WTC11 (cell line): ENCODE measurements around the gene KCNA5. TPM values are rescaled to one million over a fixed set of nuclear protein-coding genes. Genes with fewer than 3 reads are reported as not detected.

Experiments
- ATAC-seq: fragments of 200-7000 bp; cut with Tn5 transposase; 2 replicates; pipeline ENCODE4 v1.10.0; 2021; ENCODE audit warnings: mild to moderate bottlenecking, moderate library complexity
- CTCF ChIA-PET: fragments of 300-600 bp; sonication (Branson Sonifier 250); formaldehyde crosslinking; loops from one replicate; lab custom pipeline; 2021; ENCODE audit warnings: antibody characterized with exemption; lab: Charles Lee
- POLR2A ChIA-PET: fragments of 350-600 bp; sonication (Branson Sonifier 250); formaldehyde crosslinking; loops from one replicate; lab custom pipeline; 2021; ENCODE audit warnings: antibody characterized with exemption; lab: Charles Lee
- DNase-seq: peaks from one replicate; pipeline ENCODE4 v3.0.0; 2021; ENCODE audit warnings: low spot score
- H3K27ac Mint-ChIP-seq: 2 replicates; pipeline ENCODE4 v1.8.0; 2021; ENCODE audit warnings: mixed read lengths
- H3K27me3 Mint-ChIP-seq: 2 replicates; pipeline ENCODE4 v1.8.0; 2021; ENCODE audit warnings: low read depth, mild to moderate bottlenecking, moderate library complexity, mixed read lengths
- H3K36me3 Mint-ChIP-seq: 2 replicates; pipeline ENCODE4 v1.8.0; 2021; ENCODE audit warnings: mixed read lengths
- H3K4me1 Mint-ChIP-seq: 2 replicates; pipeline ENCODE4 v1.8.0; 2022; ENCODE audit warnings: mixed read lengths
- H3K4me3 Mint-ChIP-seq: 2 replicates; pipeline ENCODE4 v1.8.0; 2021; ENCODE audit warnings: mild to moderate bottlenecking, moderate library complexity, mixed read lengths
- H3K9me3 Mint-ChIP-seq: 2 replicates; pipeline ENCODE4 v1.8.0; 2021; ENCODE audit warnings: mixed read lengths
- CBFB ChIP-seq: sonication (generic); formaldehyde crosslinking; IDR thresholded peaks from 2 replicates; pipeline ENCODE4 v1.8.1; 2022; ENCODE audit warnings: mild to moderate bottlenecking, low read depth, missing genetic modification reagents
- ETV6 ChIP-seq: sonication (generic); formaldehyde crosslinking; IDR thresholded peaks from 2 replicates; pipeline ENCODE4 v1.8.1; 2022; ENCODE audit warnings: mild to moderate bottlenecking, missing genetic modification reagents
- FOXP1 ChIP-seq: sonication (generic); formaldehyde crosslinking; IDR thresholded peaks from 2 replicates; pipeline ENCODE4 v1.8.0; 2022; ENCODE audit warnings: missing genetic modification reagents, mild to moderate bottlenecking, moderate library complexity, borderline replicate concordance
- GABPB1 ChIP-seq: sonication (generic); formaldehyde crosslinking; IDR thresholded peaks from 2 replicates; pipeline ENCODE4 v1.8.1; 2023; ENCODE audit warnings: mild to moderate bottlenecking, missing genetic modification reagents
- HMGA2 ChIP-seq: fragments of 250-450 bp; sonication (Bioruptor Pico); IDR thresholded peaks from 2 replicates; pipeline ENCODE4 v1.4.0; 2021; ENCODE audit warnings: mild to moderate bottlenecking, moderate library complexity
- KAT7 ChIP-seq: sonication (generic); formaldehyde crosslinking; IDR thresholded peaks from 2 replicates; pipeline ENCODE4 v1.8.1; 2023; ENCODE audit warnings: missing genetic modification reagents, mild to moderate bottlenecking, borderline replicate concordance
- NFYB ChIP-seq: sonication (generic); formaldehyde crosslinking; conservative IDR thresholded peaks from 2 replicates; pipeline ENCODE4 v1.8.0; 2022; ENCODE audit warnings: low read depth, missing genetic modification reagents
- NR1H2 ChIP-seq: sonication (generic); formaldehyde crosslinking; IDR thresholded peaks from 2 replicates; pipeline ENCODE4 v1.9.0; 2021; ENCODE audit warnings: mild to moderate bottlenecking, moderate library complexity, missing genetic modification reagents
- PRRX2 ChIP-seq: fragments of 250-450 bp; sonication (Bioruptor Pico); IDR thresholded peaks from 2 replicates; pipeline ENCODE4 v1.8.0; 2021; ENCODE audit warnings: mild to moderate bottlenecking
- RELA ChIP-seq: sonication (generic); formaldehyde crosslinking; IDR thresholded peaks from 2 replicates; pipeline ENCODE4 v1.8.1; 2022; ENCODE audit warnings: missing genetic modification reagents, mild to moderate bottlenecking, borderline replicate concordance
- RORB ChIP-seq: fragments of 250-450 bp; sonication (Bioruptor Pico); IDR thresholded peaks from 2 replicates; pipeline ENCODE4 v1.9.0; 2021; ENCODE audit warnings: mild to moderate bottlenecking
- SOX15 ChIP-seq: fragments of 250-450 bp; sonication (Bioruptor Pico); IDR thresholded peaks from 2 replicates; pipeline ENCODE4 v1.9.0; 2021; ENCODE audit warnings: mild to moderate bottlenecking
- SP1 ChIP-seq: sonication (generic); formaldehyde crosslinking; conservative IDR thresholded peaks from 2 replicates; pipeline ENCODE4 v1.8.1; 2022; ENCODE audit warnings: missing genetic modification reagents
- ZNF396 ChIP-seq: fragments of 250-450 bp; sonication (Bioruptor Pico); IDR thresholded peaks from 2 replicates; pipeline ENCODE4 v1.8.0; 2021; ENCODE audit warnings: mild to moderate bottlenecking, moderate library complexity, borderline replicate concordance
- ZNF671 ChIP-seq: fragments of 250-450 bp; sonication (Bioruptor Pico); IDR thresholded peaks from 2 replicates; pipeline ENCODE4 v1.8.0; 2021; ENCODE audit warnings: mild to moderate bottlenecking
- total RNA-seq: library from RNA; stranded (reverse); gene quantifications from 3 replicates; pipeline ENCODE4 v1.2.3, GENCODE V29; 2021
- TF ChIP-seq, protein P1 (sequence below): sonication (generic); formaldehyde crosslinking; IDR thresholded peaks from 2 replicates; pipeline ENCODE4 v1.8.1; 2023; ENCODE audit warnings: mild to moderate bottlenecking, missing genetic modification reagents
- TF ChIP-seq, protein P2 (sequence below): sonication (generic); formaldehyde crosslinking; IDR thresholded peaks from 2 replicates; pipeline ENCODE4 v1.8.1; 2023; ENCODE audit warnings: mild to moderate bottlenecking, missing genetic modification reagents, borderline replicate concordance
- TF ChIP-seq, protein P3 (sequence below): sonication (generic); formaldehyde crosslinking; conservative IDR thresholded peaks from 2 replicates; pipeline ENCODE4 v1.8.1; 2022; ENCODE audit warnings: mild to moderate bottlenecking, missing genetic modification reagents
- TF ChIP-seq, protein P4 (sequence below): sonication (generic); formaldehyde crosslinking; IDR thresholded peaks from 2 replicates; pipeline ENCODE4 v1.8.0; 2022; ENCODE audit warnings: mild to moderate bottlenecking, missing genetic modification reagents
- TF ChIP-seq, protein P5 (sequence below): sonication (generic); formaldehyde crosslinking; IDR thresholded peaks from 2 replicates; pipeline ENCODE4 v1.8.1; 2022; ENCODE audit warnings: low read depth, mild to moderate bottlenecking, moderate library complexity, missing genetic modification reagents, borderline replicate concordance
- TF ChIP-seq, protein P6 (sequence below): sonication (generic); formaldehyde crosslinking; IDR thresholded peaks from 2 replicates; pipeline ENCODE4 v1.8.0; 2022; ENCODE audit warnings: mild to moderate bottlenecking, missing genetic modification reagents
- TF ChIP-seq, protein P7 (sequence below): sonication (generic); formaldehyde crosslinking; IDR thresholded peaks from 2 replicates; pipeline ENCODE4 v1.8.0; 2022; ENCODE audit warnings: mild to moderate bottlenecking, missing genetic modification reagents

KCNA5 gene
- total RNA-seq, 1 experiment from 2014 or later, result 0.22 TPM

DNA sequence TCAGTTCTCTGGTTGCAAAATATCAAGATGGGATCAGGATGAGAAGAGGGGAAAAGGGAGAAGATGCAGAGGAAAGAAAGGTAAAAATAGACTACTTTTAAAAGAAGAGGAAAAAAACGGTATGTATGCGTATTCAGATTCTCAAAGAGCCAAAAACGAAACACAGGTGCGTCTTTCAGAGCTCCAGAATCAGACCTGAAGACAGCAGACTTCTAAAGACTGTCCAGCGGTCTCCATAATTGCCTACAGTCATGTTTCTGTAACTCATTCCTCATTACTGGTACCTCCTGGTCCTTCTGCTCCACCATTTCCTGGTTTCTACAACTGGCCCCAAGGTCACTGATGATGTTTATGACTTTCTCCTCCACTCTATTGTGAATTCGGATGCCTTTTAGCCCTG, 12.4 kb upstream of the KCNA5 start (continued):
- TF ChIP-seq, protein P1, sequence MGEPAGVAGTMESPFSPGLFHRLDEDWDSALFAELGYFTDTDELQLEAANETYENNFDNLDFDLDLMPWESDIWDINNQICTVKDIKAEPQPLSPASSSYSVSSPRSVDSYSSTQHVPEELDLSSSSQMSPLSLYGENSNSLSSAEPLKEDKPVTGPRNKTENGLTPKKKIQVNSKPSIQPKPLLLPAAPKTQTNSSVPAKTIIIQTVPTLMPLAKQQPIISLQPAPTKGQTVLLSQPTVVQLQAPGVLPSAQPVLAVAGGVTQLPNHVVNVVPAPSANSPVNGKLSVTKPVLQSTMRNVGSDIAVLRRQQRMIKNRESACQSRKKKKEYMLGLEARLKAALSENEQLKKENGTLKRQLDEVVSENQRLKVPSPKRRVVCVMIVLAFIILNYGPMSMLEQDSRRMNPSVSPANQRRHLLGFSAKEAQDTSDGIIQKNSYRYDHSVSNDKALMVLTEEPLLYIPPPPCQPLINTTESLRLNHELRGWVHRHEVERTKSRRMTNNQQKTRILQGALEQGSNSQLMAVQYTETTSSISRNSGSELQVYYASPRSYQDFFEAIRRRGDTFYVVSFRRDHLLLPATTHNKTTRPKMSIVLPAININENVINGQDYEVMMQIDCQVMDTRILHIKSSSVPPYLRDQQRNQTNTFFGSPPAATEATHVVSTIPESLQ (CRISPR knock-in tag), result no peak
- TF ChIP-seq FOXP1 (CRISPR knock-in tag) (no peak), PRRX2 (CRISPR knock-in tag) (no peak), ETV6 (no peak), ZNF671 (CRISPR knock-in tag) (no peak), RORB (no peak), ZNF396 (CRISPR knock-in tag) (no peak)
- TF ChIP-seq, protein P2, sequence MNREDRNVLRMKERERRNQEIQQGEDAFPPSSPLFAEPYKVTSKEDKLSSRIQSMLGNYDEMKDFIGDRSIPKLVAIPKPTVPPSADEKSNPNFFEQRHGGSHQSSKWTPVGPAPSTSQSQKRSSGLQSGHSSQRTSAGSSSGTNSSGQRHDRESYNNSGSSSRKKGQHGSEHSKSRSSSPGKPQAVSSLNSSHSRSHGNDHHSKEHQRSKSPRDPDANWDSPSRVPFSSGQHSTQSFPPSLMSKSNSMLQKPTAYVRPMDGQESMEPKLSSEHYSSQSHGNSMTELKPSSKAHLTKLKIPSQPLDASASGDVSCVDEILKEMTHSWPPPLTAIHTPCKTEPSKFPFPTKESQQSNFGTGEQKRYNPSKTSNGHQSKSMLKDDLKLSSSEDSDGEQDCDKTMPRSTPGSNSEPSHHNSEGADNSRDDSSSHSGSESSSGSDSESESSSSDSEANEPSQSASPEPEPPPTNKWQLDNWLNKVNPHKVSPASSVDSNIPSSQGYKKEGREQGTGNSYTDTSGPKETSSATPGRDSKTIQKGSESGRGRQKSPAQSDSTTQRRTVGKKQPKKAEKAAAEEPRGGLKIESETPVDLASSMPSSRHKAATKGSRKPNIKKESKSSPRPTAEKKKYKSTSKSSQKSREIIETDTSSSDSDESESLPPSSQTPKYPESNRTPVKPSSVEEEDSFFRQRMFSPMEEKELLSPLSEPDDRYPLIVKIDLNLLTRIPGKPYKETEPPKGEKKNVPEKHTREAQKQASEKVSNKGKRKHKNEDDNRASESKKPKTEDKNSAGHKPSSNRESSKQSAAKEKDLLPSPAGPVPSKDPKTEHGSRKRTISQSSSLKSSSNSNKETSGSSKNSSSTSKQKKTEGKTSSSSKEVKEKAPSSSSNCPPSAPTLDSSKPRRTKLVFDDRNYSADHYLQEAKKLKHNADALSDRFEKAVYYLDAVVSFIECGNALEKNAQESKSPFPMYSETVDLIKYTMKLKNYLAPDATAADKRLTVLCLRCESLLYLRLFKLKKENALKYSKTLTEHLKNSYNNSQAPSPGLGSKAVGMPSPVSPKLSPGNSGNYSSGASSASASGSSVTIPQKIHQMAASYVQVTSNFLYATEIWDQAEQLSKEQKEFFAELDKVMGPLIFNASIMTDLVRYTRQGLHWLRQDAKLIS, result no peak
- TF ChIP-seq, all 79 proteins: peak for 0

DNA sequence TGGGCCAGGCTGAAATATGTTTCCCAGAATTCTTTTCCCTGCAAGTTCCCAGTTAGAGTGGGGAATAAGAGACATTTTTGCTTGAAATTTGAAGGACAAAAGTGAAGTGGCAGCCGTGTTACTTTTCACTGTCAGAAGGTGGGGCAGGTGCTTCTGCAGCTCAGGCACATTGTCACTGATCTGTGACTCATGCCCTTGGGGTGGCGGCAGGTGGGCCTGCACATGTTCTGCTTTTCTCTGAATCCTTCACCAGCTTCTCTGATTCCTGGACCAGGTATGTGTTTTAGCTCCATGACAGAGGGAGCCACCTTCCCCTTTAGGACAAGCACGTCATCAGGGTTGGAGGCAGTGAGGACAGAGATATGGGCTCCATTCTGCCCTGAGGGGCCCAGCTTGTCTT, 11.7 kb upstream of the KCNA5 start:
- no peak for ATAC-seq
- Mint-ChIP-seq H3K4me1 (peaks cover 31% of the 10 kb centered on the region), H3K4me3 (no peak overlapping the region), H3K9me3 (peaks cover 16% of the 10 kb centered on the region), H3K27ac (no peak overlapping the region), H3K27me3 (no peaks in the 10 kb centered on the region), H3K36me3 (peaks cover 6% of the 10 kb centered on the region; the same call in 1 of the 2 replicates)
- POLR2A ChIA-PET, result no interaction called here
- no peak for DNase-seq
- no peak for TF ChIP-seq SP1 (CRISPR knock-in tag)
- TF ChIP-seq HMGA2 (CRISPR knock-in tag), result no peak
- TF ChIP-seq, protein P3, sequence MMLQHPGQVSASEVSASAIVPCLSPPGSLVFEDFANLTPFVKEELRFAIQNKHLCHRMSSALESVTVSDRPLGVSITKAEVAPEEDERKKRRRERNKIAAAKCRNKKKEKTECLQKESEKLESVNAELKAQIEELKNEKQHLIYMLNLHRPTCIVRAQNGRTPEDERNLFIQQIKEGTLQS, result no peak
- CTCF ChIA-PET, result interaction anchor here (1.0 kb wide), 1 partner anchor 10 kb away, joined by 4 read pairs; no protein-coding TSS in a partner anchor

DNA sequence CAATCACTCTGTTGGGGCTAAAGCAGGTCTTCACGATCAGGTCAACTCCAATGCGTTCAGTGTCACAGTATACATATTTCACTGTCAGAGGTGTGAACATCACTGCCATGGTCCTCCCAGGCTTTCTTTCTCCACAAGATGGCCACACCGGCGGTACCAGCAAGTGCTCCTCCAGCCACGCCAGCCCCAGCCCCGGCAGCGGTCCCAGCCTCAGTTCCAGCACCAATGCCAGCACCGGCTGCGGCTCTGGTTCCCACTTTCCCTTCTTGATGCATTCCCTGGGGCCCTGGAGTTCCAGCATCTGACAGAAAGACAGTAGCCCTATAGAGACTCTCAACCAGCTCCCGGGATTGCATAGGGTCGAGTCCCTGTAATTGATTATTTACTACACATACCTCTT, 10.9 kb upstream of the KCNA5 start:
- ATAC-seq, result no peak
- Mint-ChIP-seq H3K36me3 (peaks cover 6% of the 10 kb centered on the region; the same call in 1 of the 2 replicates), H3K4me1 (peaks cover 23% of the 10 kb centered on the region), H3K27me3 (no peaks in the 10 kb centered on the region), H3K9me3 (peaks cover 18% of the 10 kb centered on the region), H3K27ac (no peak overlapping the region), H3K4me3 (no peak overlapping the region)
- ChIA-PET CTCF (no interaction called here), POLR2A (no interaction called here)
- no peak for DNase-seq
- TF ChIP-seq, protein P1 (CRISPR knock-in tag), result no peak
- no peak for TF ChIP-seq GABPB1 (CRISPR knock-in tag)
- no peak for TF ChIP-seq SOX15 (CRISPR knock-in tag)
- TF ChIP-seq, protein P4, sequence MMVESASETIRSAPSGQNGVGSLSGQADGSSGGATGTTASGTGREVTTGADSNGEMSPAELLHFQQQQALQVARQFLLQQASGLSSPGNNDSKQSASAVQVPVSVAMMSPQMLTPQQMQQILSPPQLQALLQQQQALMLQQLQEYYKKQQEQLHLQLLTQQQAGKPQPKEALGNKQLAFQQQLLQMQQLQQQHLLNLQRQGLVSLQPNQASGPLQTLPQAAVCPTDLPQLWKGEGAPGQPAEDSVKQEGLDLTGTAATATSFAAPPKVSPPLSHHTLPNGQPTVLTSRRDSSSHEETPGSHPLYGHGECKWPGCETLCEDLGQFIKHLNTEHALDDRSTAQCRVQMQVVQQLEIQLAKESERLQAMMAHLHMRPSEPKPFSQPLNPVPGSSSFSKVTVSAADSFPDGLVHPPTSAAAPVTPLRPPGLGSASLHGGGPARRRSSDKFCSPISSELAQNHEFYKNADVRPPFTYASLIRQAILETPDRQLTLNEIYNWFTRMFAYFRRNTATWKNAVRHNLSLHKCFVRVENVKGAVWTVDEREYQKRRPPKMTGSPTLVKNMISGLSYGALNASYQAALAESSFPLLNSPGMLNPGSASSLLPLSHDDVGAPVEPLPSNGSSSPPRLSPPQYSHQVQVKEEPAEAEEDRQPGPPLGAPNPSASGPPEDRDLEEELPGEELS (CRISPR knock-in tag), result no peak
- TF ChIP-seq KAT7 (CRISPR knock-in tag), result no peak
- TF ChIP-seq NFYB, result no peak
- TF ChIP-seq, protein P5, sequence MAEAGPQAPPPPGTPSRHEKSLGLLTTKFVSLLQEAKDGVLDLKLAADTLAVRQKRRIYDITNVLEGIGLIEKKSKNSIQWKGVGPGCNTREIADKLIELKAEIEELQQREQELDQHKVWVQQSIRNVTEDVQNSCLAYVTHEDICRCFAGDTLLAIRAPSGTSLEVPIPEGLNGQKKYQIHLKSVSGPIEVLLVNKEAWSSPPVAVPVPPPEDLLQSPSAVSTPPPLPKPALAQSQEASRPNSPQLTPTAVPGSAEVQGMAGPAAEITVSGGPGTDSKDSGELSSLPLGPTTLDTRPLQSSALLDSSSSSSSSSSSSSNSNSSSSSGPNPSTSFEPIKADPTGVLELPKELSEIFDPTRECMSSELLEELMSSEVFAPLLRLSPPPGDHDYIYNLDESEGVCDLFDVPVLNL (CRISPR knock-in tag), result no peak
- no peak for TF ChIP-seq CBFB (CRISPR knock-in tag)
- no peak for TF ChIP-seq NR1H2 (CRISPR knock-in tag)
- TF ChIP-seq, protein P6, sequence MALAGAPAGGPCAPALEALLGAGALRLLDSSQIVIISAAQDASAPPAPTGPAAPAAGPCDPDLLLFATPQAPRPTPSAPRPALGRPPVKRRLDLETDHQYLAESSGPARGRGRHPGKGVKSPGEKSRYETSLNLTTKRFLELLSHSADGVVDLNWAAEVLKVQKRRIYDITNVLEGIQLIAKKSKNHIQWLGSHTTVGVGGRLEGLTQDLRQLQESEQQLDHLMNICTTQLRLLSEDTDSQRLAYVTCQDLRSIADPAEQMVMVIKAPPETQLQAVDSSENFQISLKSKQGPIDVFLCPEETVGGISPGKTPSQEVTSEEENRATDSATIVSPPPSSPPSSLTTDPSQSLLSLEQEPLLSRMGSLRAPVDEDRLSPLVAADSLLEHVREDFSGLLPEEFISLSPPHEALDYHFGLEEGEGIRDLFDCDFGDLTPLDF (CRISPR knock-in tag), result no peak
- TF ChIP-seq, protein P7, sequence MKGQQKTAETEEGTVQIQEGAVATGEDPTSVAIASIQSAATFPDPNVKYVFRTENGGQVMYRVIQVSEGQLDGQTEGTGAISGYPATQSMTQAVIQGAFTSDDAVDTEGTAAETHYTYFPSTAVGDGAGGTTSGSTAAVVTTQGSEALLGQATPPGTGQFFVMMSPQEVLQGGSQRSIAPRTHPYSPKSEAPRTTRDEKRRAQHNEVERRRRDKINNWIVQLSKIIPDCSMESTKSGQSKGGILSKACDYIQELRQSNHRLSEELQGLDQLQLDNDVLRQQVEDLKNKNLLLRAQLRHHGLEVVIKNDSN (CRISPR knock-in tag), result no peak
- TF ChIP-seq RELA, result no peak
